ENCODE data around the gene SLC7A10. TPM values are rescaled to one million over a fixed set of nuclear protein-coding genes. Genes with fewer than 3 reads are reported as not detected.

SLC7A10 gene
- total RNA-seq, 1 experiment from 2014 or later: not detected

- BruUV-seq (replicated peaks): TSS peak; percentile 100
- CTCF ChIA-PET: interaction anchor here (0.6 to 2.1 kb wide), 13 partner anchors 9 to 403 kb away, joined by 3 to 11 read pairs (median 3); no protein-coding TSS in a partner anchor
- H3K9me3 Mint-ChIP-seq (ENCODE audit: low read depth, unreplicated experiment): no peaks in the 10 kb centered on the region
- peak; percentile 100 for DNase-seq
- H3K27ac Mint-ChIP-seq (ENCODE audit: unreplicated experiment): peak overlapping the region; percentile 100
- intact Hi-C loops (cut with micrococcal nuclease; ENCODE audit: unreplicated experiment): no loop called here
- H3K36me3 Mint-ChIP-seq (ENCODE audit: insufficient read depth, unreplicated experiment): peaks cover 42% of the 10 kb centered on the region
- H3K4me3 Mint-ChIP-seq (ENCODE audit: low read depth, unreplicated experiment): peak overlapping the region; percentile 97
- H3K27me3 Mint-ChIP-seq (ENCODE audit: unreplicated experiment): peaks cover 15% of the 10 kb centered on the region
- TF ChIP-seq, protein P1, sequence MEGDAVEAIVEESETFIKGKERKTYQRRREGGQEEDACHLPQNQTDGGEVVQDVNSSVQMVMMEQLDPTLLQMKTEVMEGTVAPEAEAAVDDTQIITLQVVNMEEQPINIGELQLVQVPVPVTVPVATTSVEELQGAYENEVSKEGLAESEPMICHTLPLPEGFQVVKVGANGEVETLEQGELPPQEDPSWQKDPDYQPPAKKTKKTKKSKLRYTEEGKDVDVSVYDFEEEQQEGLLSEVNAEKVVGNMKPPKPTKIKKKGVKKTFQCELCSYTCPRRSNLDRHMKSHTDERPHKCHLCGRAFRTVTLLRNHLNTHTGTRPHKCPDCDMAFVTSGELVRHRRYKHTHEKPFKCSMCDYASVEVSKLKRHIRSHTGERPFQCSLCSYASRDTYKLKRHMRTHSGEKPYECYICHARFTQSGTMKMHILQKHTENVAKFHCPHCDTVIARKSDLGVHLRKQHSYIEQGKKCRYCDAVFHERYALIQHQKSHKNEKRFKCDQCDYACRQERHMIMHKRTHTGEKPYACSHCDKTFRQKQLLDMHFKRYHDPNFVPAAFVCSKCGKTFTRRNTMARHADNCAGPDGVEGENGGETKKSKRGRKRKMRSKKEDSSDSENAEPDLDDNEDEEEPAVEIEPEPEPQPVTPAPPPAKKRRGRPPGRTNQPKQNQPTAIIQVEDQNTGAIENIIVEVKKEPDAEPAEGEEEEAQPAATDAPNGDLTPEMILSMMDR (IDR thresholded peaks at IDR 0.05; ENCODE audit: unreplicated experiment): peak; percentile 26
- peaks cover 39% of the 10 kb centered on the region for H3K4me1 Mint-ChIP-seq (ENCODE audit: low read depth, unreplicated experiment)
Measured at GRCh38 chr19:33176670-33177416, 48.8 kb downstream of the SLC7A10 start.

GRCh38 chr19:33175886-33176669 lies 49.6 kb downstream of the SLC7A10 start:
- intact Hi-C loops (cut with micrococcal nuclease; ENCODE audit: unreplicated experiment): no loop called here
- Mint-ChIP-seq H3K4me3 (ENCODE audit: low read depth, unreplicated experiment) (peak overlapping the region; percentile 97), H3K27ac (ENCODE audit: unreplicated experiment) (peak overlapping the region; percentile 100), H3K36me3 (ENCODE audit: insufficient read depth, unreplicated experiment) (peaks cover 42% of the 10 kb centered on the region), H3K4me1 (ENCODE audit: low read depth, unreplicated experiment) (peaks cover 41% of the 10 kb centered on the region), H3K9me3 (ENCODE audit: low read depth, unreplicated experiment) (no peaks in the 10 kb centered on the region), H3K27me3 (ENCODE audit: unreplicated experiment) (peaks cover 15% of the 10 kb centered on the region)
- TF ChIP-seq, protein P1 (IDR thresholded peaks at IDR 0.05; ENCODE audit: unreplicated experiment): no peak
- BruUV-seq (replicated peaks): TSS peak; percentile 69
- CTCF ChIA-PET: interaction anchor here (0.6 to 2.1 kb wide), 12 partner anchors 10 to 404 kb away, joined by 3 to 11 read pairs (median 3); no protein-coding TSS in a partner anchor
- peak; percentile 45 for DNase-seq

DNA sequence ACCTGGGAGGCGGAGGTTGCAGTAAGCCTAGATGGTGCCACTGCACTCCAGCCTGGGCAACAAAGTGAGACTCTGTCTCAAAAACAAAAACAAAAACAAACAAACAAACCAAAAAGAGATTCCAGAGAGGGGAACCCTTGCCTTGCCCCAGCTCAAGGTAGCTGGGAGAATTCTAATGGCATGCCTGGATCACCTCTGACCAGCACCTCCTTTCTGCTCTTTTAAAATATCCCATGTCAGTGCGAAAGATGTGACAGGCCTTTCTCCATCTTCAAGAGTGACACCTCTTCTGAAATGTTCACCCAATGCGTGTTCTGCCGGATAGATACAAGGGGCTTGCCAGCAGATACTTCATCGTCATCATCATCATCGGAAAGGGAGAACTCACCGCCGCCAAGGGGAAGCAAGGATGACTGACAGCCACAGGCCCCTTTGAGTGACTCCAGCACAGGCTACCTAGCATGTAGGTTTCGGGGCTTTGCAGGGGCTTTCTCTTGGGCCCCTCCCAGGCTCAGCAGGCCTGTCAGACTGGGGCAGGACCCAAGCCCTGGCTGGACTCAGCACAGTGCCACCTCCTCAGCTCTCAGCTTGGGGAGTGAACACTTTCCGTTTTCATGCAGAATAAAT lies 50.4 kb downstream of the SLC7A10 start:
- Mint-ChIP-seq H3K4me3 (ENCODE audit: low read depth, unreplicated experiment) (peak overlapping the region; percentile 97), H3K36me3 (ENCODE audit: insufficient read depth, unreplicated experiment) (peaks cover 42% of the 10 kb centered on the region), H3K27ac (ENCODE audit: unreplicated experiment) (peak overlapping the region; percentile 100), H3K9me3 (ENCODE audit: low read depth, unreplicated experiment) (no peaks in the 10 kb centered on the region), H3K4me1 (ENCODE audit: low read depth, unreplicated experiment) (peaks cover 41% of the 10 kb centered on the region), H3K27me3 (ENCODE audit: unreplicated experiment) (peaks cover 15% of the 10 kb centered on the region)
- no peak for DNase-seq
- CTCF ChIA-PET: interaction anchor here (1.7 to 2.1 kb wide), 2 partner anchors 16 to 60 kb away, joined by 5 to 7 read pairs; no protein-coding TSS in a partner anchor
- intact Hi-C loops (cut with micrococcal nuclease; ENCODE audit: unreplicated experiment): no loop called here
- BruUV-seq (replicated peaks): no TSS peak
- TF ChIP-seq, protein P1 (IDR thresholded peaks at IDR 0.05; ENCODE audit: unreplicated experiment): no peak

DNA sequence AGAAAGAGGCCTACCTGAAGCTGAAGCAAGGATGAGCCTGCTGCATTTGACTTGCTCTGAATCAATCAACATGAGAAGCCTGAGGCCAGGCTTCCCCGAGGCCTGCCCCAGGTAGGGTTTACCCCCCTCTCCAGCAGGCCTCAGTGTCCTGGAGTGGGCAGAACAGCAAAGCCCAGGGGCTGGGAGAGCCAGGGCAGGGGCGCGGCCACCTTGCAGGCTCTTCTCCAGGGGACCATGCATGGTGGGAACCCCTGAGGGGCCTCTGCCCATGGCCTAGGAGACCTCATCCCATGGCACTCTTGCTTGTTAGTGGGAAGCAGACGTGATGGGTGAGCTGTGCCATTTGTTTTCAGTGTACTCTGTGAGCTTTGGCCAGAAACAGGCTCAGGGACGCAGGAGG lies 51.5 kb downstream of the SLC7A10 start:
- CTCF ChIA-PET: no interaction called here

More for the DNA sequence above, 51.5 kb downstream of the SLC7A10 start:
- Mint-ChIP-seq H3K4me1 (ENCODE audit: low read depth, unreplicated experiment) (peaks cover 41% of the 10 kb centered on the region), H3K27me3 (ENCODE audit: unreplicated experiment) (peaks cover 15% of the 10 kb centered on the region), H3K4me3 (ENCODE audit: low read depth, unreplicated experiment) (no peak overlapping the region), H3K27ac (ENCODE audit: unreplicated experiment) (no peak overlapping the region), H3K36me3 (ENCODE audit: insufficient read depth, unreplicated experiment) (peaks cover 42% of the 10 kb centered on the region), H3K9me3 (ENCODE audit: low read depth, unreplicated experiment) (no peaks in the 10 kb centered on the region)
- no peak for DNase-seq
- no TSS peak for BruUV-seq (replicated peaks)
- intact Hi-C loops (cut with micrococcal nuclease; ENCODE audit: unreplicated experiment): no loop called here
- TF ChIP-seq, protein P1 (IDR thresholded peaks at IDR 0.05; ENCODE audit: unreplicated experiment): no peak

Measured in Calu3 (cell line).